ENCODE data around the gene USH1C. TPM values are rescaled to one million over a fixed set of nuclear protein-coding genes. Genes with fewer than 3 reads are reported as not detected.

Gene USH1C
- total and polyA plus RNA-seq, 8 donors: 0.23 to 1.2 (median 0.59) TPM; not detected in 1

GRCh38 chr11:17548444-17548843, 4.2 kb upstream of the USH1C start:
- Histone ChIP-seq H3K27me3 (peaks cover 4 to 58% of the 10 kb centered on the region in 2 donors), H3K27ac (no peak overlapping the region), H3K9me3 (no peaks in the 10 kb centered on the region), H3K4me3 (no peak overlapping the region), H3K4me1 (no peaks in the 10 kb centered on the region), H3K36me3 (no peaks in the 10 kb centered on the region)
- DNase-seq (no peak), ATAC-seq (no peak)
- no peak for TF ChIP-seq CTCF (IDR thresholded peaks at IDR 0.05)
- intact Hi-C loops (cut with DNase I): no loop called here

GRCh38 chr11:17547932-17548331, 3.7 kb upstream of the USH1C start:
- Histone ChIP-seq H3K9me3 (no peaks in the 10 kb centered on the region), H3K36me3 (no peaks in the 10 kb centered on the region), H3K27me3 (peaks cover 4 to 64% of the 10 kb centered on the region in 2 donors), H3K4me3 (no peak overlapping the region), H3K4me1 (no peaks in the 10 kb centered on the region), H3K27ac (no peak overlapping the region)
- no peak for TF ChIP-seq CTCF (IDR thresholded peaks at IDR 0.05)
- intact Hi-C loops (cut with DNase I): no loop called here
- ATAC-seq (no peak), DNase-seq (no peak)

GRCh38 chr11:17547051-17547577, 2.9 kb upstream of the USH1C start, which contains the start of gene OTOG:
Gene OTOG, plus strand, starts transcription at chr11:17547259. Its CDS starts 114 bp downstream, at chr11:17547373.
- Histone ChIP-seq H3K27ac (no peak within 1 kb of the TSS), H3K9me3 (no peaks in the 10 kb centered on the region), H3K4me3 (no peak within 1 kb of the TSS), H3K27me3 (peaks cover 4 to 65% of the 10 kb centered on the region in 2 donors), H3K4me1 (no peaks in the 10 kb centered on the region), H3K36me3 (no peaks in the 10 kb centered on the region)
- no peak for ATAC-seq
- no peak for TF ChIP-seq CTCF (IDR thresholded peaks at IDR 0.05)
- intact Hi-C loops (cut with DNase I): no loop called here
- DNase-seq: no peak

- intact Hi-C loops (cut with DNase I): no loop called here
- no peak for ATAC-seq
- H3K27ac ChIP-seq: no peak overlapping the region
- DNase-seq: no peak
- H3K4me1 ChIP-seq: no peaks in the 10 kb centered on the region
- H3K9me3 ChIP-seq: no peaks in the 10 kb centered on the region
- H3K27me3 ChIP-seq: peaks cover 4 to 65% of the 10 kb centered on the region in 2 donors
- H3K36me3 ChIP-seq: no peaks in the 10 kb centered on the region
- no peak overlapping the region for H3K4me3 ChIP-seq
- no peak for TF ChIP-seq CTCF (IDR thresholded peaks at IDR 0.05)
Observed at GRCh38 chr11:17546240-17546639, 2.0 kb upstream of the USH1C start.

DNA sequence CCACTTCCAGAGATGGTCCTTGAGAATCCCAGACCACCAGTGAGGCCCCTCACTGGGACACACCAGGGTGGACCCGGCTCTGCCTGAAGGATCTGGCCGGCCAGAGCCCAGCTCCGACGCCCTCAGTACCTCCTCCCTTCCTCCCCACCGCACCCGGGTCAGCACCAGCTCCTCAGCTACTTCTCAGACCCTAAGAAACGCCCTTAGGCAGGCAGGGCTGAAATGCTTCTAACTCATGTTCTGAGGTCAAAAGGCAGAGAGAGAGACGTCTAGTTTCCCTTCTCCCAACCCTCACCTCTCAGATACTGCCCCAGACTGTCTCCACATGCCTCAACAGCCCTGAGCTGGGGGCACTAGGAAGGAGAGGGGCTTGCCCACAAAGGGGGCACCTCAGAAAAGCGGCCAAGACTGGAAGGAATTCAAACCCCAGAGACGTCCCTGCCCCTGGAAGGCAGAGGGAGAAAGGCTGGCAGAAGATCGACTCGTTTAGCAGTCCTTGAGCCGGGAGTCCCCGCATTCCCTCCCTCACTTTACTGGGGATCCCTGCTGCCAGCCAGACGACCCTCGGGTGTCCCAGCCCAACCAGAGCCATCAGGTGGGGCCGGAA, 539 bp downstream of the USH1C start:
- DNase-seq (no peak), ATAC-seq (no peak)
- H3K4me1 ChIP-seq: no peaks in the 10 kb centered on the region
- H3K27me3 ChIP-seq: peaks cover 4 to 55% of the 10 kb centered on the region in 2 donors
- no peak overlapping the region for H3K27ac ChIP-seq
- H3K36me3 ChIP-seq: no peaks in the 10 kb centered on the region
- no peak for TF ChIP-seq CTCF (IDR thresholded peaks at IDR 0.05)
- no peaks in the 10 kb centered on the region for H3K9me3 ChIP-seq
- intact Hi-C loops (cut with DNase I): no loop called here
- no peak overlapping the region for H3K4me3 ChIP-seq

All from left lung (tissue), 10 donors.